GM18873 (cell line): ENCODE results near the gene CHRNB2.

Source experiments
- ATAC-seq: cut with Tn5 transposase; IDR thresholded peaks from one replicate; pipeline ENCODE4 v1.9.1; 2021; ENCODE audit warnings: mild to moderate bottlenecking, moderate library complexity, moderate number of reproducible peaks; ENCODE audit not compliant: unreplicated experiment, low FRiP score

CHRNB2 gene

GRCh38 chr1:154552036-154552435, 15.5 kb upstream of the CHRNB2 start:
- no peak for ATAC-seq

- no peak for ATAC-seq
Measured at GRCh38 chr1:154553056-154554030, 14.2 kb upstream of the CHRNB2 start.

DNA sequence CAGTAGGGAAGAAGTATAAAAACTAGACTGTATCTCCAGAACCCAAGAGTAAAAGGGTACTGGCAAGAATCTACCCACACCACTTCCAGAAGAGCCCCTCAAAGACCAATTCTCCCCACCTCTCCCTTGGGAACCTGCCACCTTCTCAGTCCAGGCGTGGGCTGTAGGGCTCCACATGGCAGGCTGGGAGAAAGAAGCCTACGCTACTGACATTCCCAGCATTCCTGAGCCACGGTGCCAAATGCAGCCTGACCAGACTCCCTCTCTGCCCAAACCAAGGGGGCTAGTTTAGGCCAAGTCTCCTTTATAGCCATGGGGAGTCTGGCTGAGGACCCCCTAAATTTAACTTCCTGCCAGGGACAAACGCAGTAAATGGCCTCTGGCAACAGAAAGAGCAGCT, 11.2 kb upstream of the CHRNB2 start:
- no peak for ATAC-seq

DNA sequence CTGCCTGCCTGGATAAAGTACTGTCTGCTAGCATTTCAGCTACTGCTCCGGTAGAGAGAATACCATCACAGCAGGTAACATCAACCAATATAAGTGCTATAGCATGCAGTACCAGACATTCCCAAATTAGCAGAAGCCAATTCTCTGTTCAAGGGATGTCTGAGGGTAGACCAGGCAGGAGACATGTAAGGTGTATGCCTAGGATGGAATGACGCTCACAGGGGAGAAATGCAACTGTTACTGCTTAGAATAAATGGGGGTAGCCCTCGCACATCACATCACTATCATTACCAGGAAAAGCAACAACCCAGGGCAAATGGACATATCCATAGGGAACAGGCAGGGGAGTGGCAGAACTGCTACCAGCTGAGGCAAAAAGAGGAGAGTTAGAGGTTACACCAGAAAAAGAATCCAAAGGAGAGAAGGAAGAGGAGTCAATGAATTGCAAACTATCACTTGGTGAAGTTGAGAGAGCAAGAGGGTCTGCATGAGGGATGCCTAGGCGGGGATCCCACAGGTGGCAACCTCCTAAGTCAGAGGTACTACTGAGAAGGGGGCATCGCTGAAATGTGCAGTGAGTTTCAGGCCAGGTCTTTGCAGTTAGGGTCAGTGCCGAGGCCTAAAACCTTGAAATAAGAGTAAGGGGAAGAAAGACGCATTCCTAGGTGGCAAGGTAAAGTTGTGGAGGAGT, 10.2 kb upstream of the CHRNB2 start:
- ATAC-seq, result no peak

- no peak for ATAC-seq
Measured at GRCh38 chr1:154557939-154558719, 9.4 kb upstream of the CHRNB2 start, which contains the start of gene UBE2Q1. Gene UBE2Q1 (minus strand): TSS chr1:154558662. CDS start chr1:154558553, 109 bp downstream.

DNA sequence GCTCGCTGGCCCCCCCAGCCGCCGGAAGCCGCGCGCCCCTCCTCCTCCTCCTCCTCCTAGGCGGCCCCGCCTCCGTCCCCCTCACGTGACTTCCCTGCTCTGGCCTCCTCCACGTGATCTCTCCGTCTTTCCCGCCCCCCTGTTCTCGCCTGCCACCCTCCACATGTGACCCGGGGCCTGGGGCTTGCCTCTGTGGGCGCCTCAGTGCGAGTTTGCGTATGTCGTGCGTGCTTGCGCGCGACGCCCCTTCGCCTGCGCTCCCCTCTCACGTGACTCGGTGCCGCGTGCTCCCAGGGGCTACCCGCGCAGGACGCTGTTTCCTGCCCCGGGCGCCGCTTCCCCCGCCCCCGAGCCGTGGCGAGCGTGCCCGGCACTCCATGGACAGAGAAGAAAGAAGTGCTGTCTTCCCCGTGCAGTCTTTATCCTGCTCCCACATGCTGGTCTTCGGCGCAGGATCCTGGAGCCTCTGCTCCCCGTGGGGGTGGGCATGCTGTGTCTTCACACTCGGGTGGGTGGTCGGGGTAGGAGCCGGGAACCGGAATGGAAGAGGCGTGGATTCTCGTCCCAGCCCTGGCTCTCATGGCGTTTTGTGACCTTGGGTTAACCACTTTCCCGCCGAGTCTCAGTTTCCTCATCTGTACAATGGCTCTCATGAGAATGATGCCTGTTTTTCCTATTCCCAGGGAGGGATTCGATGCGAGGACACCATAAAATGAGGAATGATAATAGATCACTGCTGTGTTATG, 8.7 kb upstream of the CHRNB2 start:
- peak; percentile 76 for ATAC-seq

DNA sequence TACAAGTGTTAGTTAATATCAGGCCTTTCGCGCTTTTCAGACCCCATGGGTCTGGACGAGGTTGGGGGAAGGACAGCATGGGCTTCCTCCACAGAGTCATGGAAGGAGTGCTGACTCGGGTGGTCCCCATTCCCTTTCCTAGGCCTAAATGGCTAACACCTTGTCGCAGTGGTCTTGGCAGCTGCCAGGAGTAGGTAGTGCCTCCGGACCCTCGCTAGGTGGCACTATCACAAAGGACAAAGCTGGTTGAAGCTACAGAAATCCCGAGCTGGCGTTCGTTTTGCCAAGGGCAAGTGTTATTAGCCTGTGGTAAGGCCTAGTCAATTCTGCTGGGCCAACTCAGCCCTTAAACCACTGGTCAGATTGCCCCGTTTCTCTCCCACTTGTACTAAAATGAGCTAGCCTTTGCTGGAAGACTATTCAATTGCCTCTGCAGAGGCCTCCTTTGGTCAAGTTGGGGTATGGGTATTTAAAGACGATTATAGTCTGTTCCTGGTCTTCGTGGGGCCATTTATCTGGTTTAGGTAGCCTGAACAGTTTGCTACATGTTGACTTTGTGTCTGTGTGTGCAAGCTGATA, 8.0 kb upstream of the CHRNB2 start:
- ATAC-seq, result peak; percentile 52

DNA sequence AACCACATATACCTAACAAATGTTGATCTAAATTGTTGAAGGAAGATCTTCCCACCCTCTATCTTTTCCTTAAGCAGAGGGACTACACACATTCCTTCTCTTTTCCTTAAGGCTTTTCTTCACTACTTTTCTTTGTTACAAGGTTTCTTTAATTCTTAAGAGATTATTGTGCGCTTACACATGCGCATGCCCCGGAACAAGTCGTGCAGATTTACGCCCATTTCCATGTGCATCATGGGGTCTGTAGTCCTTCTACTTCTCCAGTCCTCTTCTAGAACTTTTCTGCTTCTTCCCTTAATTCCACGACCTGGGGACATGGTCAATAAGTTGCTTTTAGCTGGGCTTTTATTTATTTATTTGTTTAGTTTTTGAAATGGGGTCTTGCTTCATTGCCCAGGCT, 1.7 kb upstream of the CHRNB2 start:
- ATAC-seq, result no peak

DNA sequence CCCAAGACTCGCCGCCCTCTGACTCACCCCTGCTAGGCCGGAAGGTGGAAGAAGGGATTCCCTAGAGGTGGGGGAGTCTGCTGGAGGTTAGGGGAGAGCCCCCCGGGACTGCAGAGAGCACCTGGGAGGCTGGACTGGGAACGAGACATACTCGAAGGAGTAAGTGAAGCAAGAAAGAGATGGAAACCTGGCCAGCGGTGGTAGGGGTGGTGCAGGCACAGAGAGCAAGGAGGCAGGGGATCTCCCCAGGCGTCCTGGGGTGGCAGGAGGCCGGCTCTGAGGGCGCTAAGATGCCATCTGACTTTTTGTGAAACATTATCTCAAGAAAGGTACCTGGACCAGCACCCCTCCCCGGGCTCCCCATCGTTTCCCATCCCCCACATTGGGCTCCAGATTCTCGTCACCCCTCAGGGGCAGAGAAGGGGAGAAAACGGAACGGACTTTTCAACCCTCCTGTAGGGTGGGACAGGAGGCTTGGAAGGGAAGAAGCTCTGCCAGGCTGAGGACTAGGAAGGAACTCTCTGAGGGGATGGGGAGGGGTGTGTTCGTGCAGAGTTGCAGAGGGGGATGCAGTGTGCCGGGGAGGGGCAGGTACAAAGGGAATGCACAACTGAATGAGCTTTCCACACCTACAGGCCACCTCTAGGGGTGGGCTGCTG, 708 bp downstream of the CHRNB2 start:
- no peak for ATAC-seq

GRCh38 chr1:154571244-154571963, 3.8 kb downstream of the CHRNB2 start:
- ATAC-seq, result no peak

GRCh38 chr1:154571964-154572288, 4.3 kb downstream of the CHRNB2 start:
- no peak for ATAC-seq

- no peak for ATAC-seq
Measured at GRCh38 chr1:154572468-154573167, 5.0 kb downstream of the CHRNB2 start.

DNA sequence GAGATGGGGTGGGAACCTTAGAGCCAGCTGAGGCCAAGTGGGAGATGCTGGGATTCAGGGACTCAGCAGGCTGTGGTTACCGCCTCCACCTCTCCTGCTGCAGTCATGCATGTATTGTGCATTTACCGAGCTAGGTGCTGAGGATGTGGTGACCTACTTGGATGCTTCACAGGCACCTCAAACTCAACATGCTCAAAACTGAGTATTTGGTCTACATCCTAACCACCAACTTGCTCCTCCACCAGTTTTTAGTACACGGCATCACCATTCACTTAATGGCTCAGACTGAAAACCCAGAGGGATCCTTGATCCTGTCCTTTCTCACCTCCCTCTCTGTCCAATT, 5.6 kb downstream of the CHRNB2 start:
- no peak for ATAC-seq

DNA sequence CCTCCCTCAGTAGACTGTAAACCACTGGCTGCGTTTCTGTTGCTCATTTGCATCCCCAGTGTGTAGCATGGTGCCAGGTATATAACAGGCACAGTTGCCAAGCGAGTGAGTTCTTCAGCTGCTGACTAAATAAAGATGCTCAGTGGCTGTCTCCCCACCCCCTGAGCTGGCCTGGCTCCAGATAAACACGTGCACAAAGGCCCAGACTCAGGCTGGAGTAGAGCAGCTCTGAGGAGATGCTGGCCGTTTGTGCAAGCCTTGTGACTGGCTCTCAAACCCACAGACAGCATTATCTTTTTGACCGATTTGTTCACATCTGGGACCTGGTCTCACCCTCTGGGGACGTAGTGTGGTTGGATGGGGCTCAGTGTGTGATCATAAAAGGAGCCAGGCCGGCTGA, 7.1 kb downstream of the CHRNB2 start:
- ATAC-seq, result no peak

DNA sequence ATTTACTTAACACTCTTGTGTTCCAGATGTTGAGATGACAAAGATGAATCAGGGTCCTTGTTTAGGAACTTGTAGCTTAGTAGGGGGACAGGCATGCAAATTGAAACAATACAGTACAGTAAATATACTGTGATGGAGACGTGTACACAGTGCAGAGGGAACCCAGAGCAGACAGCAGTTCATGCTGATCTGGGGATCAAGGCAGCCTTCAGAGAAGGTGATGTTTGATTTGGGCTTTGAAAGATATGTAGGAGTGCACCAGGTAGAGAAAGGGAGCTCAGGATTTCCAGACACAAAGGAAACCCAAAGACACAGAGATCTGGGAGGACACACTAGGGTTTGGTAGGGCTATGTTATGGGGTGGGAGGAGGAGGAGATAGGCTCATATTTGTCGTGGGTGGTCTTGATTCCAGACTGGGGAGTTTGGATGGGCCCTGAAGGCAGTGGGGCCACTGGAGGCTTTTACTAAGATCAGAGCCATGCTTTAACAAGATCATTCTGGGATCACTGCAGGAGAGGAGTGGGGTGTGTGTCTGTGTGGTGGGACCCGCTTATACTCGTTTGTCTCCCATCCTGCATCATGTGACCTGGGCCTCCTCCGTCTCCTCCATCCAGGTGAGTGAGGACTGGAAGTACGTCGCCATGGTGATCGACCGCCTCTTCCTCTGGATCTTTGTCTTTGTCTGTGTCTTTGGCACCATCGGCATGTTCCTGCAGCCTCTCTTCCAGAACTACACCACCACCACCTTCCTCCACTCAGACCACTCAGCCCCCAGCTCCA, 7.8 kb downstream of the CHRNB2 start:
- no peak for ATAC-seq

- no peak for ATAC-seq
Measured at GRCh38 chr1:154575951-154576566, 8.5 kb downstream of the CHRNB2 start.
